Measurements from ENCODE around the gene PRDM11.
A peak's percentile ranks its signal among the peaks of the same experiment; 100 is the strongest.

Gene PRDM11

GRCh38 chr11:45229401-45230020, 83.1 kb downstream of the PRDM11 start:
- H3K79me2 ChIP-seq = no peaks in the 10 kb centered on the region
- no peak overlapping the region for H2AFZ ChIP-seq
- H3K27ac ChIP-seq = no peak overlapping the region
- H3K4me1 ChIP-seq = no peaks in the 10 kb centered on the region
- no peak overlapping the region for H3K9ac ChIP-seq
- no peak overlapping the region for H3K4me3 ChIP-seq (ENCODE audit: low read depth, low read length)
- H3K27me3 ChIP-seq (ENCODE audit: control insufficient read depth, insufficient read depth, low read length) = no peaks in the 10 kb centered on the region
- no peaks in the 10 kb centered on the region for H3K36me3 ChIP-seq (ENCODE audit: control insufficient read depth, insufficient read depth, low read length)
- H3K4me2 ChIP-seq (ENCODE audit: low read length) = no peak overlapping the region
- no peak for TF ChIP-seq CTCF (IDR thresholded peaks at IDR 0.05)
- no peaks in the 10 kb centered on the region for H3K9me3 ChIP-seq (ENCODE audit: control insufficient read depth, low read length)

GRCh38 chr11:45232341-45233080, 86.1 kb downstream of the PRDM11 start:
- H3K4me1 ChIP-seq = no peaks in the 10 kb centered on the region
- no peaks in the 10 kb centered on the region for H3K36me3 ChIP-seq (ENCODE audit: control insufficient read depth, insufficient read depth, low read length)
- no peak overlapping the region for H3K4me3 ChIP-seq (ENCODE audit: low read depth, low read length)
- no peaks in the 10 kb centered on the region for H3K9me3 ChIP-seq (ENCODE audit: control insufficient read depth, low read length)
- H2AFZ ChIP-seq = no peak overlapping the region
- H3K4me2 ChIP-seq (ENCODE audit: low read length) = no peak overlapping the region
- H3K79me2 ChIP-seq = no peaks in the 10 kb centered on the region
- H3K27me3 ChIP-seq (ENCODE audit: control insufficient read depth, insufficient read depth, low read length) = no peaks in the 10 kb centered on the region
- TF ChIP-seq CTCF (IDR thresholded peaks at IDR 0.05) = no peak
- no peak overlapping the region for H3K27ac ChIP-seq
- H3K9ac ChIP-seq = no peak overlapping the region

GRCh38 chr11:45233121-45233803, 86.8 kb downstream of the PRDM11 start:
- H3K9ac ChIP-seq = no peak overlapping the region

GRCh38 chr11:45233804-45234170, 87.3 kb downstream of the PRDM11 start:
- H3K27me3 ChIP-seq (ENCODE audit: control insufficient read depth, insufficient read depth, low read length) = no peaks in the 10 kb centered on the region
- H3K9me3 ChIP-seq (ENCODE audit: control insufficient read depth, low read length) = no peaks in the 10 kb centered on the region
- H3K4me1 ChIP-seq = no peaks in the 10 kb centered on the region
- no peak overlapping the region for H2AFZ ChIP-seq
- no peak overlapping the region for H3K4me2 ChIP-seq (ENCODE audit: low read length)
- no peak overlapping the region for H3K9ac ChIP-seq
- H3K79me2 ChIP-seq = no peaks in the 10 kb centered on the region
- no peaks in the 10 kb centered on the region for H3K36me3 ChIP-seq (ENCODE audit: control insufficient read depth, insufficient read depth, low read length)
- no peak overlapping the region for H3K27ac ChIP-seq
- no peak overlapping the region for H3K4me3 ChIP-seq (ENCODE audit: low read depth, low read length)
- TF ChIP-seq CTCF (IDR thresholded peaks at IDR 0.05) = no peak

More at GRCh38 chr11:45233121-45233803, 86.8 kb downstream of the PRDM11 start:
- no peaks in the 10 kb centered on the region for H3K36me3 ChIP-seq (ENCODE audit: control insufficient read depth, insufficient read depth, low read length)
- H3K9me3 ChIP-seq (ENCODE audit: control insufficient read depth, low read length) = no peaks in the 10 kb centered on the region
- H2AFZ ChIP-seq = no peak overlapping the region
- TF ChIP-seq CTCF (IDR thresholded peaks at IDR 0.05) = peak; percentile 66
- no peak overlapping the region for H3K4me3 ChIP-seq (ENCODE audit: low read depth, low read length)
- no peaks in the 10 kb centered on the region for H3K79me2 ChIP-seq
- no peaks in the 10 kb centered on the region for H3K27me3 ChIP-seq (ENCODE audit: control insufficient read depth, insufficient read depth, low read length)
- no peaks in the 10 kb centered on the region for H3K4me1 ChIP-seq
- H3K4me2 ChIP-seq (ENCODE audit: low read length) = no peak overlapping the region
- no peak overlapping the region for H3K27ac ChIP-seq

Data from parathyroid adenoma (tissue), 2 donors.